Measurements from ENCODE around the gene DPF3.

DNA sequence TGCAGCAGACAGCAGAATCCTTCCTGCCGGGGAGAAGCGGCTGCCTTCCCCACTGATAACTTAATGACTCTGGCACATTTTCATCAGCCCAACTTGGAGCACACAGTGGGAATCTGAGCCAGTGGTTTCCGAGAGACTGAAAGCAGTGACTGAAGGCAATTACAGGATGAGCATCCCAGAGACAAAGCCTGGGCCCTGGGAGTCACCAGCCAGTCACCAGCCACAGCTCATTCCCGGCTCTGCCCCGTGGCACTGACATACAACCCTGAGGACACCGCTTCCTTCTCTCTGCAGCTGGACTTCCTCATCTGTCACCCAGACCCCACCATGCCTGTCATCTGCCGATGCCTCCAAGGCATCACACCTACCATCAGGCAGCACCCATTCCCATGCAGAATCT is 192.3 kb downstream of the DPF3 start:
- TF ChIP-seq EZH2phosphoT487 (IDR thresholded peaks at IDR 0.05; ENCODE audit: borderline replicate concordance, low read length), result no peak
- no peak for TF ChIP-seq CTCF (IDR thresholded peaks at IDR 0.05; ENCODE audit: low read depth, low read length, poor library complexity, severe bottlenecking)
